GM18517 (cell line): Measurements from ENCODE around the gene ITGB6.

Experiments used
- ATAC-seq: cut with Tn5 transposase; IDR thresholded peaks from one replicate; pipeline ENCODE4 v1.9.1; 2021; ENCODE audit warnings: mild to moderate bottlenecking, moderate library complexity; ENCODE audit not compliant: unreplicated experiment

The ITGB6 gene

DNA sequence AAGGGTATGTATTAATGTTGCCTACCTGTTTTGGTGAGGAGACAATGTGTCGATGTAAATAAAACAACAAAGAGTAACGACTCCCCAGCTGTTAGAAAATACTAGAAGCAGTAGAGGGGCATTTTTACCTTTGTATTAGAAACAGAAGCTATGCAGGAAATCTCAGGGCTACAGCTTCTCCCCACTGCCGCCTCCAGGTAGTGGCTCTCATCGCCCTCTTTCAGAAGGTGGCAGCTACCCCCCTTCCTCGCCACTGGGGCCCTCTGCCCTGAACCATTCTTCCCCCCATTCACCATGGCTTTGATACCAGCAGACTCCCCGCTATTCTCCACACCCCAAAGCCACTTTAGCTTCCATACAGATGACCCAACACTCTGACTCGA lies 144.4 kb downstream of the ITGB6 start:
- no peak for ATAC-seq

- ATAC-seq = no peak
These were observed 144.9 kb downstream of the ITGB6 start for GRCh38 chr2:160054984-160055725.

DNA sequence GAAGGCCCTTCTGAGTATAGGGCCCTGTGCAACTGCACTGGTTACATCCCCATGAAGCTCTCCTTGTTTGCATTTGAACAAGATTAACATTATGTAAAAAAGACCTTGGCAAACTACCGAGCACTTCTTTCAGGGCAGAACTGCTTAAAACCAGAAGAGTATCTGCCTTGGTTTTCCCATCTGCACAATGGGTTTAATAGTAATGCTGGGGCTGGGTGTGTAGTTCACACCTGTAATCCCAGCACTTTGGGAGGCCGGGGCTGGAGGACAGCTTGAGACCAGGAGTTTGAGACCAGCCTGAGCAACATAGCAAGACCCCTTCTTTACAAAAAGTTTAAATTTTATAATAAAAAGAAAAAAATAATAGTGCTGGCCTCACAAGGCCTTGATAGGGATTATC lies 146.1 kb downstream of the ITGB6 start:
- ATAC-seq = no peak

GRCh38 chr2:160052531-160052930 lies 147.5 kb downstream of the ITGB6 start:
- ATAC-seq = no peak

- no peak for ATAC-seq
These were observed 148.7 kb downstream of the ITGB6 start for GRCh38 chr2:160051371-160051800.

DNA sequence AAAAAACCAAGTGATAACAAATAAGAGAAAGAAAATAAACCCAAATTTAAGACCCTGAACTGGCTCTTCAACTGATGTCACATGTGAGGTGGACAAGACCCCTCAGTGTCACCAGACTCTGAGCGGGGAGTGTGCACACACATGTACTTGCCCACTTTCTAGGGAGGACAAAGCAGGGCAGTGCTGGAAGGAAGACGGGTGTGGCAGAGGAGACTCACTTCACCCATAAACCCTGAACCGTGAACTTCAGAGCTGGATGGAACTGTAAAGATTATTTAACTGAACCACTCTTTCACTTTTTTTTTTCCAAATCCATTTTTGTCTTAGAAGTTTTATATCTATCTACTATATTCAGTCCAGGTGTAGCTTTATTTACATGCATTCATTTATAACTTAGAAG lies 149.9 kb downstream of the ITGB6 start:
- no peak for ATAC-seq
